ENCODE measurements around the gene ICOSLG. TPM values are rescaled to one million over a fixed set of nuclear protein-coding genes. Genes with fewer than 3 reads are reported as not detected.
"Not testable (repeated sequence)": the region's sequence is repeated elsewhere in the genome, so short reads cannot be mapped to it uniquely, and the experiment has no call there.

The ICOSLG gene
- total and polyA plus RNA-seq, 2 experiments from 2014 or later, result 1.9 to 2.4 TPM

DNA sequence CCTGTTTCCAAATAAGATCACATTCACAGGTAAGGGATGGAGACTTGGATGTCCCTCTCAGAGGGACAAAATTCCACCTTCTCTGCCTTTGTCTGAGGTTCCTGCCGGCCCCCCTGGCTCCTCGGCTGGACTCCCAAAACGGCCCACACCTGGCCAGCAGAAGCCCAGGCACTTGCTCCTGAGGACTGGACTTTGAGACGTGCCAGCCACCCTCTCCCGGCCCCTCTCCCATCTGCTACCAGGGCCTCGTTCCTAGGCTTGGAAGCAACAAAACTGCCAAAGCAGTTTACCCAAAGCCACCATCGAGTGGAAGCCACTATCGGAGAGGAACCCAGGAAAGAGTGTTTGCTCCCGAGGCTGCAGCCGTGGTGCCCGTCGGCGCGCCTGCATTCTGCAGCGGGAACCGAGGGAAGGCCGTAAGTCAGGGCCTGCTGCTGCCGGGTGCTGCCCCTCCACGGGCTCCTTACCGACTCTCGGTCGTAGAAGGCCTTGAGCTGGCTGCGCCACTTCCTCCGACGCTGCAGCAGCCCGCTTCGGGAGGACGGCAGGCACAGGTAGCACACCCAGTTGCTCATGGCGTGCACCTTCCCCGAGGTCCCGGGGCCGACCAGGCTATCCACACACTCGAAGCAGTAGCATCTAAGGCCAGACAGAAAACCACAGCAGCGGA lies 17.4 kb upstream of the ICOSLG start:
- Histone ChIP-seq H3K9me3 (ENCODE audit: low read depth) (no peaks in the 10 kb centered on the region), H3K27ac (no peak overlapping the region), H3K79me2 (no peaks in the 10 kb centered on the region), H3K4me3 (no peak overlapping the region), H3K36me3 (replicated peaks; ENCODE audit: insufficient read depth, low read depth) (no peaks in the 10 kb centered on the region), H3K9me2 (replicated peaks; ENCODE audit: insufficient read depth) (no peaks in the 10 kb centered on the region), H3K27me3 (no peaks in the 10 kb centered on the region), H4K20me1 (ENCODE audit: insufficient read depth, poor library complexity, severe bottlenecking) (no peaks in the 10 kb centered on the region), H3K4me1 (ENCODE audit: insufficient read depth) (no peaks in the 10 kb centered on the region), H3K4me2 (no peak overlapping the region), H2AFZ (no peak overlapping the region)
- TF ChIP-seq, protein P1, sequence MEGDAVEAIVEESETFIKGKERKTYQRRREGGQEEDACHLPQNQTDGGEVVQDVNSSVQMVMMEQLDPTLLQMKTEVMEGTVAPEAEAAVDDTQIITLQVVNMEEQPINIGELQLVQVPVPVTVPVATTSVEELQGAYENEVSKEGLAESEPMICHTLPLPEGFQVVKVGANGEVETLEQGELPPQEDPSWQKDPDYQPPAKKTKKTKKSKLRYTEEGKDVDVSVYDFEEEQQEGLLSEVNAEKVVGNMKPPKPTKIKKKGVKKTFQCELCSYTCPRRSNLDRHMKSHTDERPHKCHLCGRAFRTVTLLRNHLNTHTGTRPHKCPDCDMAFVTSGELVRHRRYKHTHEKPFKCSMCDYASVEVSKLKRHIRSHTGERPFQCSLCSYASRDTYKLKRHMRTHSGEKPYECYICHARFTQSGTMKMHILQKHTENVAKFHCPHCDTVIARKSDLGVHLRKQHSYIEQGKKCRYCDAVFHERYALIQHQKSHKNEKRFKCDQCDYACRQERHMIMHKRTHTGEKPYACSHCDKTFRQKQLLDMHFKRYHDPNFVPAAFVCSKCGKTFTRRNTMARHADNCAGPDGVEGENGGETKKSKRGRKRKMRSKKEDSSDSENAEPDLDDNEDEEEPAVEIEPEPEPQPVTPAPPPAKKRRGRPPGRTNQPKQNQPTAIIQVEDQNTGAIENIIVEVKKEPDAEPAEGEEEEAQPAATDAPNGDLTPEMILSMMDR (IDR thresholded peaks at IDR 0.05; ENCODE audit: poor library complexity), result no peak
- TF ChIP-seq EZH2 (IDR thresholded peaks at IDR 0.05; ENCODE audit: borderline replicate concordance) (no peak), EZH2phosphoT487 (IDR thresholded peaks at IDR 0.05; ENCODE audit: low read depth, severe bottlenecking, unreplicated experiment) (no peak)
- DNase-seq (ENCODE audit: low spot score), result no peak
- WGBS (ENCODE audit: low lambda C conversion rate, missing lambda C conversion rate), result 95% methylated on average over 33 of the region's 34 CpGs

DNA sequence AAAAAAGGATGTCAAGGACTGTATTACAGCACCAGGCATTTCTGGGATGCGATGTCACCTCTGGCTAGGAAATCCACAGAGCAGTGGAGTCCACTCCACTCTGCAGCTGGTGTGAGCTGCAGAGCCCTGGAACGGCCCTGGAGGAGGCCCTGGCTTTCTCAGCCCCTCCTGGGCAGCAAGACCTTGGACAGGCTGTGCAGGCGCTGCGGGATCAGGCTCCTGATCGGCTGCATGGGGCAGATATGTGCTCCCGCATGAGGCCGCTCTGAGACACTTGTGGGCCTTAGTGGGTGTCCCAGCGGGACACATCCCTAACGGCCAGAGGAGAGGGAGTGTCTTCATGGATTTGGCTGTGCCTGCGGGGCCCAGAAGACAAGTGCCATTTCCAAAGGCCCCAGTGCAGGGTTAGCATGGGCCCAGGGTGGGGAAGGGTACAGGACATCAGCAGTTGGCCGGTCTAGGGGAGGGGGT lies 14.8 kb upstream of the ICOSLG start:
- Histone ChIP-seq H3K27me3 (no peaks in the 10 kb centered on the region), H3K79me2 (no peaks in the 10 kb centered on the region), H3K9me2 (replicated peaks; ENCODE audit: insufficient read depth) (no peaks in the 10 kb centered on the region), H3K4me3 (no peak overlapping the region), H3K27ac (no peak overlapping the region), H2AFZ (no peak overlapping the region), H3K4me2 (no peak overlapping the region), H3K4me1 (ENCODE audit: insufficient read depth) (no peaks in the 10 kb centered on the region), H3K36me3 (replicated peaks; ENCODE audit: insufficient read depth, low read depth) (no peaks in the 10 kb centered on the region), H4K20me1 (ENCODE audit: insufficient read depth, poor library complexity, severe bottlenecking) (no peaks in the 10 kb centered on the region), H3K9me3 (ENCODE audit: low read depth) (no peaks in the 10 kb centered on the region)
- WGBS (ENCODE audit: low lambda C conversion rate, missing lambda C conversion rate), result 91% methylated on average over 10 of the region's 11 CpGs
- peak; percentile 17 for DNase-seq (ENCODE audit: low spot score)
- TF ChIP-seq EZH2phosphoT487 (IDR thresholded peaks at IDR 0.05; ENCODE audit: low read depth, severe bottlenecking, unreplicated experiment), result no peak
- TF ChIP-seq, protein P1 (IDR thresholded peaks at IDR 0.05; ENCODE audit: poor library complexity), result no peak
- no peak for TF ChIP-seq EZH2 (IDR thresholded peaks at IDR 0.05; ENCODE audit: borderline replicate concordance)

DNA sequence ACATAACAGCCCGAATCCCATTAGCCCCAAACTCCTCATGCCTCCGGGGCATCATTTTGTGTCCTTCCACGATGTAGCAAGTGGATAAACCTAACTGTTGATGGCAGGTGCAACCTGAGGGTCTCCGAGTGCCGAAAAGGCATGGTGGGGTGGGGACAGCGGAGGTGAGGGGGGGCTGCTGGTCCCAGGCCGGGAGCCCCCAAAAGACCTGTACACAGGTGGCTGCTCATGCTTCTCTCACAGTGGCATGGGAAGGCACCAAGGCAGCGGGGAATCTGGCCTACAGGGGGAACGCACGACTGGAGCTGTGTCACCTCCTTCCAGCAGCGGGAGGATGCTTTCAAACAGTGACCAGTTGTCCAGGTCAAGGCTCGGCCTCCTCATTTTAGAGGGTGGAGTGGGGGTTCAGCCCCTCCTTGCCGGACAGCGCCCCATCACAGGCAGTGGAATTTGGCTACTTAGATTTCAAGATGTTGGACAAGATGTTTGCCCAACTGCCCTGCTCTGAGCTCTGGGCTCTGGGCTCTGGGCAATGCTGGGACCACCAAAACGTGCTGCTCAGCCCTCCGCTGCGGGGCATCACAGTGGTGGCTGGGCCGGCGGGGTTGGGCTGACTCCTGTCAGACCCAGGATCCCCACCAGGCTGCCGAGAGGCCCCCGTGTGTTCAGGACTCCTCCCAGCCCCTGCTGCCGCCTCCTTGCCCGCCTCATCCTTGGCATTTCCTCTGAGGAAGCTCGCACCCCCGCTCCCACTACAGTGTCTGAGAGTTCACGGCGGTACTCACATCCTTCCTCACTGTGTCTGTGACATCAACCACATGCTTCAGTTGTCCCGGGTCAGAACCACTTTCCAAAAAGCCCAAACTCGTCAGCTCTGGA lies 13.3 kb upstream of the ICOSLG start:
- Histone ChIP-seq H3K36me3 (replicated peaks; ENCODE audit: insufficient read depth, low read depth) (no peaks in the 10 kb centered on the region), H3K9me3 (ENCODE audit: low read depth) (no peaks in the 10 kb centered on the region), H3K4me2 (no peak overlapping the region), H4K20me1 (ENCODE audit: insufficient read depth, poor library complexity, severe bottlenecking) (no peaks in the 10 kb centered on the region), H2AFZ (no peak overlapping the region), H3K27me3 (no peaks in the 10 kb centered on the region), H3K27ac (no peak overlapping the region), H3K4me3 (no peak overlapping the region), H3K9me2 (replicated peaks; ENCODE audit: insufficient read depth) (no peaks in the 10 kb centered on the region), H3K79me2 (no peaks in the 10 kb centered on the region), H3K4me1 (ENCODE audit: insufficient read depth) (no peaks in the 10 kb centered on the region)
- DNase-seq (ENCODE audit: low spot score), result peak; percentile 3
- WGBS (ENCODE audit: low lambda C conversion rate, missing lambda C conversion rate), result 89% methylated on average over 29 of the region's 29 CpGs
- TF ChIP-seq EZH2 (IDR thresholded peaks at IDR 0.05; ENCODE audit: borderline replicate concordance) (no peak), EZH2phosphoT487 (IDR thresholded peaks at IDR 0.05; ENCODE audit: low read depth, severe bottlenecking, unreplicated experiment) (no peak)

DNA sequence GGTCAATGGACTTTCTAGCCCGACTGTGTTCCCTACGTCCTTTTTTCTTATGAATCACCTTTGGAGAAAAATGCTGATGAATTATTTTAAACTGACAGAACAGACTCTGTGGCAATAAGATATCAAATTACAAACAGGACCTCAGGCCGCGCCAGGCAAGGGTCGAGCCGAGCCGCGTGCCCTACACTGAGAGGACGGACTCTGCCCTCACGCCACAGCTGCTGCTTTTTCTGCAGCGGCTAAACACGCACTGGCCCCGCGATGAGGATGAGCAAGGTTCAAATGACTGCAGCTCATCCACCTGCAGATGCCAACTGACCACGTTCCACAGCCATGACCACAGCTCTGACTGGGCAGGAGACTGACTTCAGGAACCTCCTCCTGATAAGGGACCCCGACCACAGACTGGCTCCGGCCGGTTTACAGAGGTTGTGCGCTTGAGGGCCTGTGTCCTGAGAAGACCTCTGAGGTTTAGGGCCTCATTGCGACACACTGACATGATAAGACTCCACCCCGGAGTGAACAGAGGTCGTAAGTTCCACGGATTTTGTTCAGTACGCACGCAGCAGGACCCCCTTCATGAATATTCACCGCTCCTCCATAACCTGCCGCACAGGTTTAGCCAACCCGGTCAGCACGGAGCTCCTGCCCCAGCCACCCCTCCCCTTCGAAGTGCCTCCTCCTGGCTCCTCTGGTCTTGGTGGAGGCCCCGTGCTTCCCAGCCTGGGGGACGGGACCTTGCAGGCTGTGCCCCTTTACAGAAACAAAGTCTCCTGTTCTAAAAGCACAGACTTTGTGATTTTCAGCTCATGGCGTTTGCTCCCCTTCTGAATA lies 8.7 kb upstream of the ICOSLG start:
- H3K9me2 ChIP-seq (replicated peaks; ENCODE audit: insufficient read depth); H4K20me1 ChIP-seq (ENCODE audit: insufficient read depth, poor library complexity, severe bottlenecking); H3K36me3 ChIP-seq (replicated peaks; ENCODE audit: insufficient read depth, low read depth); H3K79me2 ChIP-seq; H2AFZ ChIP-seq; H3K4me3 ChIP-seq; H3K4me2 ChIP-seq; DNase-seq (ENCODE audit: low spot score); H3K4me1 ChIP-seq (ENCODE audit: insufficient read depth); H3K27ac ChIP-seq; H3K9me3 ChIP-seq (ENCODE audit: low read depth); H3K27me3 ChIP-seq: not testable (repeated sequence)
- no CpG with 5 or more reads among the region's 33 CpGs for WGBS (ENCODE audit: low lambda C conversion rate, missing lambda C conversion rate)

DNA sequence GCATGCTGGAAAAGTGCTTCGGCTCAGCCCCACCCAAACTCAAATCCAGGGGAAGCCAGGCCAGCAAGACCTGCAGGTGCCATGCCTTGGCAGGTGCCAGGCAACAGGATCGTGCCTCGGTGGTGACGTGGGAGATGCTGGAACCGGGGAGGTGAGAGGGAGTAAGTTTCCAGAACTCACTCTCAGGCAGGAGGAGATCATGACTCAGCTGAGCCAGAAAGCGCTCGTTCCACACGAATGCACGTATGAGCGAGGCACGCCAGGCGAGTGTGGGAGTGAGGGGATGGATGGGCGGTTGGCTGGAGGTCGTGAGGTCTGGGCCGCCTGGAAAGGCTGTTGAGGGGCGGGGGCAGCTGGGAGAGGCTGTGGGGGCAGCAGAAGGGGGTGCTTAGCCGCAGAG lies 7.2 kb upstream of the ICOSLG start:
- H3K4me2 ChIP-seq; H4K20me1 ChIP-seq (ENCODE audit: insufficient read depth, poor library complexity, severe bottlenecking); H3K4me1 ChIP-seq (ENCODE audit: insufficient read depth); H3K27ac ChIP-seq; DNase-seq (ENCODE audit: low spot score); H3K9me3 ChIP-seq (ENCODE audit: low read depth); H3K36me3 ChIP-seq (replicated peaks; ENCODE audit: insufficient read depth, low read depth); H2AFZ ChIP-seq; H3K79me2 ChIP-seq; H3K4me3 ChIP-seq; H3K9me2 ChIP-seq (replicated peaks; ENCODE audit: insufficient read depth); H3K27me3 ChIP-seq: not testable (repeated sequence)
- no CpG with 5 or more reads among the region's 17 CpGs for WGBS (ENCODE audit: low lambda C conversion rate, missing lambda C conversion rate)

DNA sequence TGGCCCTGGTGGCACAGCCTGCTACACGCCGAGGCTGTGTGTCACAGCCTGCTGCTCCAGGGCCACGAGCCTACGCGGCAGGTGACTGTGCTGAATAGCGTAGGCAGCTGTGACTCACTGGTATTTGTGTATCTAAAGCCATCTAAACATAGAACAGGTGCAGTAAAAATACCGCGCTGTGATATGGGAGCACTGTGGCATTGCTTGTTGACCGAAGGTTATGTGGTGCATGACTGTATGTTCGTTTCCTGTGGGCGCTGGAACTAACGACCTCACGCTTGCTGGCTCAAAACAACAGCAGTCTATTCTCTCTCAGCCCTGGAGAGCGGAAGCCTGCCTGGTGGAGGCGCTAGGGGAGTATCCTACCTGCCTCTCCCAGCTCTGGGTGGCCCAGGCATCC lies 3.2 kb upstream of the ICOSLG start:
- WGBS (ENCODE audit: low lambda C conversion rate, missing lambda C conversion rate), result no CpG with 5 or more reads among the region's 15 CpGs
- H3K9me3 ChIP-seq (ENCODE audit: low read depth); DNase-seq (ENCODE audit: low spot score); H3K27ac ChIP-seq; H3K4me1 ChIP-seq (ENCODE audit: insufficient read depth); H3K36me3 ChIP-seq (replicated peaks; ENCODE audit: insufficient read depth, low read depth); H3K9me2 ChIP-seq (replicated peaks; ENCODE audit: insufficient read depth); H3K79me2 ChIP-seq; H2AFZ ChIP-seq; H3K27me3 ChIP-seq; H3K4me2 ChIP-seq; H4K20me1 ChIP-seq (ENCODE audit: insufficient read depth, poor library complexity, severe bottlenecking); H3K4me3 ChIP-seq: not testable (repeated sequence)

All from hepatocyte (in vitro differentiated cells).